ENCODE data around the gene RASEF.

GRCh38 chr9:82975176-82975575 lies 87.8 kb downstream of the RASEF start:
- TF ChIP-seq CTCF (conservative IDR thresholded peaks at IDR 0.05; ENCODE audit: low read depth, low read length) = no peak
- no peak for TF ChIP-seq EZH2 (IDR thresholded peaks at IDR 0.05; ENCODE audit: borderline replicate concordance, low read depth, low read length, poor library complexity, severe bottlenecking)

Measured in A673 (cell line).